Ovary (tissue), 3 donors: ENCODE data around the gene CPED1.

Experiments used
- CTCF ChIP-seq, 3 donors: fragments of 450-650 bp in 2 of 3; fragments of 200-600 bp in 1 of 3; IDR thresholded peaks; one replicate each; pipeline versions ENCODE4 v1.5.1 to v1.8.0; 2016 to 2022; ENCODE audit warnings: antibody characterized with exemption in 3 of 3, mild to moderate bottlenecking in 1 of 3
- EP300 ChIP-seq: sonication (generic); formaldehyde crosslinking; IDR thresholded peaks from one replicate; pipeline ENCODE4 v1.6.1; 2017; ENCODE audit warnings: antibody characterized with exemption
- POLR2A ChIP-seq: fragments of 450-650 bp; IDR thresholded peaks from one replicate; pipeline ENCODE4 v1.6.1; 2017; ENCODE audit warnings: antibody characterized with exemption, mild to moderate bottlenecking, moderate library complexity
- donor health status: DM: no; HTN: no; CAD: no.

- no peak for TF ChIP-seq CTCF (IDR thresholded peaks at IDR 0.05)
- TF ChIP-seq POLR2A, result no peak
- no peak for TF ChIP-seq EP300
These were observed 214.3 kb downstream of the CPED1 start for GRCh38 chr7:121202834-121203233.
